Sigmoid colon (tissue), 7 donors: ENCODE results near the gene DYSF. TPM values are rescaled to one million over a fixed set of nuclear protein-coding genes. Genes with fewer than 3 reads are reported as not detected.

Experiments
- DNase-seq: peaks from one replicate; pipeline ENCODE4 v3.0.0-alpha.2; 2019
- H3K27ac ChIP-seq, 4 donors: fragments of 200-600 bp; sonication (generic); one replicate each; pipeline ENCODE4 v1.5.1; 2016 to 2019; ENCODE audit warnings: mild to moderate bottlenecking in 1 of 4
- H3K27me3 ChIP-seq, 3 donors: fragments of 200-600 bp; sonication (generic); one replicate each; pipeline ENCODE4 v1.5.1; 2019; ENCODE audit warnings: mild to moderate bottlenecking in 1 of 3
- H3K36me3 ChIP-seq, 4 donors: fragments of 200-600 bp; sonication (generic); one replicate each; pipeline ENCODE4 v1.5.1; 2016 to 2019
- H3K4me1 ChIP-seq, 4 donors: fragments of 200-600 bp; sonication (generic); one replicate each; pipeline ENCODE4 v1.5.1; 2017 to 2019
- H3K4me3 ChIP-seq, 4 donors: fragments of 200-600 bp; sonication (generic); one replicate each; pipeline ENCODE4 v1.5.1; 2017 to 2019; ENCODE audit warnings: mild to moderate bottlenecking in 2 of 4, moderate library complexity in 1 of 4
- H3K9me3 ChIP-seq, 4 donors: fragments of 200-600 bp in 3 of 4; sonication (generic) in 3 of 4; one replicate each; pipeline versions ENCODE4 v1.5.1 to v1.6.1; 2013 to 2019
- CTCF ChIP-seq, 4 experiments: fragments of 450-650 bp in 3 of 4; fragments of 200-600 bp in 1 of 4; IDR thresholded peaks; one replicate each; pipeline ENCODE4 v1.5.1; 2016 to 2019; ENCODE audit warnings: antibody characterized with exemption in 4 of 4, mild to moderate bottlenecking in 3 of 4, moderate library complexity in 2 of 4
- EP300 ChIP-seq, 4 donors: sonication (generic); formaldehyde crosslinking; IDR thresholded peaks; one replicate each; pipeline ENCODE4 v1.6.1; 2017; ENCODE audit warnings: antibody characterized with exemption in 4 of 4
- POLR2A ChIP-seq, 2 donors: fragments of 450-650 bp; IDR thresholded peaks; one replicate each; pipeline ENCODE4 v1.6.1; 2016; ENCODE audit warnings: antibody characterized with exemption in 2 of 2, mild to moderate bottlenecking in 2 of 2, moderate library complexity in 2 of 2
- POLR2AphosphoS5 ChIP-seq, 4 donors: sonication (generic); formaldehyde crosslinking; IDR thresholded peaks; one replicate each; pipeline ENCODE4 v1.6.1; 2017; ENCODE audit warnings: antibody characterized with exemption in 4 of 4
- WGBS, 2 donors: extraction: QIAGEN DNeasy Blood & Tissue Kit; methylation state at CpG; one replicate each; pipeline ENCODE4 v1.1.7; 2013; 5-methylcytosine and 5-hydroxymethylcytosine counted together
- intact Hi-C: fragments of 100-400 bp; cut with DNase I; formaldehyde crosslinking; loops from one replicate; pipeline ENCODE4 v1.15.1; 2023
- polyA plus RNA-seq, 3 donors: library from polyadenylated mRNA; stranded (reverse); fragments of 200-250 nt; gene quantifications; one replicate each; pipeline ENCODE4 v1.2.3, GENCODE V29; 2013
- total RNA-seq, 4 donors: library from RNA; depleted of rRNA; stranded (reverse); fragments of >200 nt; gene quantifications; one replicate each; pipeline ENCODE4 v1.1.0, GENCODE V29; 2016
- donor health status: healthy with polysubstance abuse.
- donor health status: Bipolar disorder and iron deficiency.
- donor health status: healthy.

DYSF gene
- total and polyA plus RNA-seq, 7 donors = 1.6 to 49.6 (median 12.5) TPM

GRCh38 chr2:71557321-71557720 is 104.0 kb downstream of the DYSF start:
- Histone ChIP-seq H3K36me3 (peaks cover 0 to 45% (median 16%) of the 10 kb centered on the region in 4 donors), H3K27ac (no peak overlapping the region), H3K4me1 (peaks cover 0 to 9% (median 4%) of the 10 kb centered on the region in 4 donors), H3K27me3 (no peaks in the 10 kb centered on the region), H3K4me3 (no peak overlapping the region), H3K9me3 (no peaks in the 10 kb centered on the region)
- no peak for DNase-seq
- intact Hi-C loops = loop anchor here (10.0 kb wide), 1 partner anchor 237 kb away; no protein-coding TSS in a partner anchor
- TF ChIP-seq POLR2AphosphoS5 (IDR thresholded peaks at IDR 0.05) = no peak
- TF ChIP-seq POLR2A (IDR thresholded peaks at IDR 0.05) = no peak
- TF ChIP-seq CTCF (IDR thresholded peaks at IDR 0.05) = no peak
- no peak for TF ChIP-seq EP300 (IDR thresholded peaks at IDR 0.05)
- 84 to 86% methylated on average over 6 of the region's 6 CpGs for WGBS, 2 donors

GRCh38 chr2:71558300-71559051 is 105.1 kb downstream of the DYSF start:
- H3K36me3 ChIP-seq = peaks cover 0 to 35% (median 10%) of the 10 kb centered on the region in 4 donors
- peaks cover 0 to 9% (median 4%) of the 10 kb centered on the region in 4 donors for H3K4me1 ChIP-seq
- H3K27me3 ChIP-seq = no peaks in the 10 kb centered on the region
- TF ChIP-seq POLR2A (IDR thresholded peaks at IDR 0.05) (no peak), CTCF (IDR thresholded peaks at IDR 0.05) (no peak), POLR2AphosphoS5 (IDR thresholded peaks at IDR 0.05) (no peak), EP300 (IDR thresholded peaks at IDR 0.05) (no peak)
- H3K9me3 ChIP-seq = no peaks in the 10 kb centered on the region
- 88 to 89% methylated on average over 10 of the region's 10 CpGs for WGBS, 2 donors
- intact Hi-C loops = loop anchor here (10.0 kb wide), 1 partner anchor 236 kb away; no protein-coding TSS in a partner anchor
- no peak overlapping the region for H3K27ac ChIP-seq
- DNase-seq = no peak
- no peak overlapping the region for H3K4me3 ChIP-seq

GRCh38 chr2:71559080-71559827 is 105.9 kb downstream of the DYSF start:
- Histone ChIP-seq H3K4me1 (peaks cover 0 to 9% (median 4%) of the 10 kb centered on the region in 4 donors), H3K4me3 (no peak overlapping the region), H3K27me3 (no peaks in the 10 kb centered on the region), H3K27ac (no peak overlapping the region), H3K36me3 (peaks cover 0 to 27% (median 6%) of the 10 kb centered on the region in 4 donors), H3K9me3 (no peaks in the 10 kb centered on the region)
- intact Hi-C loops = loop anchor here (10.0 kb wide), 1 partner anchor 236 kb away; no protein-coding TSS in a partner anchor
- 82 to 86% methylated on average over 15 of the region's 15 CpGs for WGBS, 2 donors
- no peak for DNase-seq
- TF ChIP-seq EP300 (IDR thresholded peaks at IDR 0.05) (no peak), POLR2AphosphoS5 (IDR thresholded peaks at IDR 0.05) (no peak), POLR2A (IDR thresholded peaks at IDR 0.05) (no peak), CTCF (IDR thresholded peaks at IDR 0.05) (no peak)

- no peaks in the 10 kb centered on the region for H3K27me3 ChIP-seq
- peaks cover 0 to 9% (median 4%) of the 10 kb centered on the region in 4 donors for H3K4me1 ChIP-seq
- H3K36me3 ChIP-seq = peaks cover 0 to 23% (median 6%) of the 10 kb centered on the region in 4 donors
- no peak overlapping the region for H3K4me3 ChIP-seq
- WGBS, 2 donors = 77 to 87% methylated on average over 31 of the region's 31 CpGs
- no peaks in the 10 kb centered on the region for H3K9me3 ChIP-seq
- intact Hi-C loops = loop anchor here (10.0 kb wide), 1 partner anchor 235 kb away; no protein-coding TSS in a partner anchor
- no peak overlapping the region for H3K27ac ChIP-seq
- DNase-seq = no peak
- TF ChIP-seq EP300 (IDR thresholded peaks at IDR 0.05) (no peak), POLR2A (IDR thresholded peaks at IDR 0.05) (no peak), POLR2AphosphoS5 (IDR thresholded peaks at IDR 0.05) (no peak)
These were observed 106.7 kb downstream of the DYSF start for GRCh38 chr2:71559828-71560637.
